Keratinocyte (primary cell): ENCODE data around the gene SSX1. TPM values are rescaled to one million over a fixed set of nuclear protein-coding genes. Genes with fewer than 3 reads are reported as not detected.

Experiments
- polyA plus RNA-seq, 5 experiments: library from polyadenylated mRNA; depleted of rRNA in 3 of 5; stranded (reverse) in 3 of 5; stranded (forward) in 1 of 5; unstranded in 1 of 5; fragments of >200 nt; gene quantifications; 1 replicate in 1 of 5; 2 replicates in 3 of 5; 3 replicates in 1 of 5; pipeline versions ENCODE4 v1.2.1 to v1.2.3, GENCODE V29; 2011 to 2012; ENCODE audit warnings: missing spikeins in 2 of 5, low read depth in 1 of 5, low replicate concordance in 1 of 5
- small RNA-seq, 3 experiments: library from RNA; depleted of rRNA; stranded (forward); fragments of <200 nt; gene quantifications; one replicate each; pipeline ENCODE3, GENCODE V24; 2012; ENCODE audit warnings: low read depth in 3 of 3, low replicate concordance in 1 of 3; ENCODE audit not compliant: insufficient read length in 3 of 3

Gene SSX1
- polyA plus RNA-seq, 1 donor (not counting 4 experiments of a cell fraction or from before 2014, with no cell fraction given): not detected

Small RNA genes within 50 kb of the gene (small RNA-seq; reads per million reads assigned to genes)
- gene AC245047.3 (0 reads per million in 3 experiments), gene AC245047.4 (0 reads per million in 3 experiments), gene RNA5SP503 (0 reads per million in 3 experiments)

Other genes starting within 250 kb of the SSX1 start
- gene SPACA5, start 248.4 kb upstream of the SSX1 start, polyA plus RNA-seq: not detected in 3 replicates
- gene ZNF630, start 183.8 kb upstream of the SSX1 start, polyA plus RNA-seq: 0.55 to 0.86 TPM (median 0.78 TPM) in 3 replicates
- gene SPACA5B, start 124.8 kb upstream of the SSX1 start, polyA plus RNA-seq: not detected in 3 replicates
- gene SSX5, start 58.6 kb upstream of the SSX1 start, polyA plus RNA-seq: not detected in 3 replicates
- gene SSX3, start 101.3 kb downstream of the SSX1 start, polyA plus RNA-seq: not detected in 3 replicates
- not detected in 3 replicates for gene SSX4, start 128.1 kb downstream of the SSX1 start, polyA plus RNA-seq
- not detected in 3 replicates for gene SSX4B, start 156.6 kb downstream of the SSX1 start, polyA plus RNA-seq
- gene SLC38A5, start 214.9 kb downstream of the SSX1 start, polyA plus RNA-seq: 199 to 339 TPM (median 316 TPM) in 3 replicates
- gene FTSJ1, start 220.8 kb downstream of the SSX1 start, polyA plus RNA-seq: 60.6 to 93.4 TPM (median 62.7 TPM) in 3 replicates